Mucosa of stomach (tissue), 1 donor: ENCODE data around the gene PIP4K2C.
A peak's percentile ranks its signal among the peaks of the same experiment; 100 is the strongest.

ENCODE experiments used
- H3K27me3 ChIP-seq: one replicate; pipeline ENCODE4 v1.7.0; 2013; ENCODE audit warnings: mild to moderate bottlenecking, low read length; ENCODE audit not compliant: control insufficient read depth, insufficient read depth
- H3K36me3 ChIP-seq: one replicate; pipeline ENCODE4 v1.7.0; 2013; ENCODE audit warnings: low read length; ENCODE audit not compliant: control insufficient read depth, insufficient read depth
- H3K4me1 ChIP-seq: one replicate; pipeline ENCODE4 v1.7.0; 2013; ENCODE audit warnings: mild to moderate bottlenecking, low read length; ENCODE audit not compliant: control insufficient read depth, insufficient read depth
- H3K4me3 ChIP-seq: one replicate; pipeline ENCODE4 v1.7.0; 2013; ENCODE audit warnings: low read length
- H3K9ac ChIP-seq: one replicate; pipeline ENCODE4 v1.7.0; 2013; ENCODE audit warnings: mild to moderate bottlenecking, low read length, moderate library complexity
- H3K9me3 ChIP-seq: one replicate; pipeline ENCODE4 v1.7.0; 2013; ENCODE audit warnings: mild to moderate bottlenecking, low read length, moderate library complexity; ENCODE audit not compliant: control insufficient read depth
- donor health status: Pancreatic carcinoma.

PIP4K2C gene

DNA sequence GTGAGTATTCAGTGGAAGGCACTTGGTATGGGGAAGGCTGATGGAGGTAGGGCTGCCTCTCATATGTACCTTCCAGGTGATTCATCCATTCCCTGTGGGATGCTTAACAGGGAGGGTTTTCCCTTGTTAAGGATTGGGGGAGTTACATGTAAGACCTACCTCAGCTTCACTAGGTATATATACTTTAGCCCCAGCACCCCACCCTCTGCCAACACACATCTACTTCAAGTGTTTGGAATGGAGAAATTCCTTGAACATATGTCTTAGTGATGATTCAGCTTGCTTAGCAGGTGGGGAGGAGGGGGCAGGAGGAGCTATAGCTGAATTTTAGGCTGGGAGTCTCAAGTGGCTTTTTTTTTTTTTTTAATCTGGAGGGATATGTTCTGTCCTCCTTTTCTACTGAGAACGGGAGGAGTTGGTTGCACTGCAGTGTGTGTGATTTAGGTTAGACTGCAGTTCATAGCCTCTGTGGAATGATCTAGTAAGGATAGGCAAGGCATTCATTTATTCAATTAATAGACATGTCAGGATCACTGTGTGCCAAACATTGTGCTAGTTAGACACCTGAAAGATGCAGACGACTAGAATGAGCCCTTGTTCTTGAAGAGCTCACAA, 1.7 kb downstream of the PIP4K2C start:
- H3K4me3 ChIP-seq: peak overlapping the region; percentile 99

DNA sequence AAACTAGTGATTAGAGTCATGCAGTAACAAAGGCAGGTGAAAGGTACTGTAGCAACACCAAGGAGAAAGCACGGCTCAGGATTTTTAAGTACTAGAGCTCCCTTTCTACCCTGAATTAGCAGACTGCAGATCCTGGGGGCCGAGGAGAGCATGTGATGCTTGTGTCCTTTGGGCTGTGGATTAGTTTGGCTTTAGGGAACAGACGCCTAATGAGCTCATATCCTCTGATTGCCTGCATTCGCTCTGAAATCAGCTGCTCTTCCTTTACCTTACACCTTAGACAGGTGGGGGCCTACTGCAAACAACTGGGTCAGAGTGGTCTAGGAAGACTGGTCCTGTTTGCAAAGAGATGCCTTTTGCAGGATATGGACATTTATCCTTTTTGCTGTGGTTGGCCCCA, 2.2 kb downstream of the PIP4K2C start:
- Histone ChIP-seq H3K9me3 (no peaks in the 10 kb centered on the region), H3K36me3 (no peaks in the 10 kb centered on the region), H3K4me1 (peaks cover 24% of the 10 kb centered on the region), H3K27me3 (no peaks in the 10 kb centered on the region), H3K9ac (peak overlapping the region; percentile 13), H3K4me3 (no peak overlapping the region)

More for the DNA sequence above, 1.7 kb downstream of the PIP4K2C start:
- Histone ChIP-seq H3K27me3 (no peaks in the 10 kb centered on the region), H3K9me3 (no peaks in the 10 kb centered on the region), H3K36me3 (no peaks in the 10 kb centered on the region), H3K9ac (peak overlapping the region; percentile 13), H3K4me1 (peaks cover 24% of the 10 kb centered on the region)

DNA sequence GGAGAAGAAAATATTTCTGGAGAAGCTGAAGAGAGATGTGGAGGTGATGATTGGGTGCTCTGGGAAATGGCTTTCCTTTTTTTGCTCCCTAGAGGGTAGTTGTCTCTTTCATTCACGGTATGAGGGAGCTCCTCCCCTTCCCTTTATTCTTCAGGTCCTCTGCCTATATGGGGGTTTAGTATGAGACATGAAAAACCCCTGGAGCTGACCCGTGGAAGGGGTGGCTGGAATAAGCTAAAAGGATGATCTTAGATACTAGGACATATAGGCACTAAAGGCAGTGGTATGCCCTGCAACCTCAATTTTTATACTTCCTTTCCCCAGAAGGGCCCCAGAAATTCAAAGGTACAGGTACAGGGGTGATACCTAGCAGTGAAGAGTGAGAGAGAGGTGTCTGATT, 9.4 kb downstream of the PIP4K2C start:
- Histone ChIP-seq H3K9me3 (no peaks in the 10 kb centered on the region), H3K4me3 (no peak overlapping the region), H3K9ac (no peak overlapping the region), H3K4me1 (peaks cover 15% of the 10 kb centered on the region), H3K36me3 (no peaks in the 10 kb centered on the region), H3K27me3 (peaks cover 3% of the 10 kb centered on the region)

DNA sequence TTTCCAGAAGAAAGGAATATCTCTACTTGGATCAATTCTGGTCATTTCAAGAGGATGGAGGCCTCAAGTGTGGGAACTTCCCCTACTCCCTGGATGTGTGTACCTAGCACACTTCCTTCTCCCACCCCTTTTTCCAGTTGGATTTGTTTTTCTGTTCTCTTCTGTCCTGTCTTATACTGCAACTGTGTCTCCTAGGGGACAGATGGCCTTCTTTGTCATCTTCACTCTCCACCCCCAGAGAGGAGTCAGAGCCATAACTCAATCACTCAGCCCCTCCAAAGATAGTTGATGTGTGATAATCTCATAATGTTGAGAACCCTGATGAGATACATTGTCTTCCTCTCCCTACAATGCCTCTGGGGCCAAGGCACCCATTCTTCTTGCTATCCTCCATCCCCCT, 11.6 kb downstream of the PIP4K2C start:
- Histone ChIP-seq H3K4me1 (peaks cover 21% of the 10 kb centered on the region), H3K27me3 (peaks cover 5% of the 10 kb centered on the region), H3K9ac (no peak overlapping the region), H3K4me3 (no peak overlapping the region), H3K9me3 (no peaks in the 10 kb centered on the region), H3K36me3 (no peaks in the 10 kb centered on the region)

DNA sequence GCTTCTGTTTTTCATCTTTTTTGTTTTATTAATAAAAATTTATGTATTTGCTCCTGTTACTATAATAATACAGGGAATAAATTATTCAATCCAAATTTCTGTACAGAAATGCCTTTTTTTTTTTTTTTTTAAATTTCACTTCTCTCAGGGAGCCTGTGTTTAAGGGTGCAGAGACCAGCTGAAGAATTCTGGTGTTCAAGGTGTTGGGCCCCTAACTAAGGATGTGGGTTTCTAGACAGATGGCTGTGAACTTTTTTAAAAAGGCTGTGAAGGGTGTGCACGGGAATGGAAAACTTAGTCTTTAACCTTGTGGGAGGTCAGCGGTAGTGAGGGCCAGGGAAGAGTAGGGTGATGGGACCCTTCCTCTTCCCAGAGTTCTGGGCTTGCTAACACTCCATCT, 12.3 kb downstream of the PIP4K2C start:
- Histone ChIP-seq H3K4me3 (no peak overlapping the region), H3K36me3 (no peaks in the 10 kb centered on the region), H3K27me3 (peaks cover 5% of the 10 kb centered on the region), H3K9me3 (no peaks in the 10 kb centered on the region), H3K9ac (peak overlapping the region; percentile 81), H3K4me1 (peaks cover 21% of the 10 kb centered on the region)

DNA sequence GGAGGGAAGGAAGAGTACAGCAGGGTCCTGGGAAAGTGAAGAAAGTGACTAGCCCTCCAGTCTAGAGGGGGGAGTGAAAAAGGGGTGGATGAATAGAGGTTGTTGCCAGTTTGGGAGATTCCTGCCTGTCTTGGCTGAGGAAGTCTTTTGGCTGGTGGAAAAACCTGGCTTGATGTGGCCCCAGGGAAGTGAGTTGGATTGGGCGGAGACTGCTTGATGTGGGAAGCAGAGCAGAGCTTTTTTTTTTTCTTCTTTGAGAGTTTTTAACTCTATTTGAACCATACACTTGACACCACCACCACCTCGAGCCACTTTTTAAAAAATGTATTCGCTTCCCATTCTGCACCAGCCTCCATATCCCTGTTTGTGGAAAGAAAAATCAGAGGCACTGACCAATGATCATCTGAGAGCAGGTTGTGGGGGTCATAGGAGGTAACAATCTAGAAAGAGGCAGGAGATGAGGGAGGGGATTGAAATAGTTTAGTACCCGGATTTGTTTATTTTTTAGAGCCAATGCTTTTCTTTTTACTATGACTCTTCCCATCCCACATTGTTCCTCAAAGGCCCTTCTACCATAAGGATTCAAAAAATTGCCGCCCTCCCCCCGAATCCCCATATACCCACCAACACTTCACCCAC, 12.9 kb downstream of the PIP4K2C start:
- H3K27me3 ChIP-seq: peaks cover 5% of the 10 kb centered on the region
- H3K4me3 ChIP-seq: peak overlapping the region; percentile 27
- H3K9ac ChIP-seq: peak overlapping the region; percentile 81
- H3K9me3 ChIP-seq: no peaks in the 10 kb centered on the region
- H3K36me3 ChIP-seq: no peaks in the 10 kb centered on the region
- H3K4me1 ChIP-seq: peaks cover 21% of the 10 kb centered on the region

DNA sequence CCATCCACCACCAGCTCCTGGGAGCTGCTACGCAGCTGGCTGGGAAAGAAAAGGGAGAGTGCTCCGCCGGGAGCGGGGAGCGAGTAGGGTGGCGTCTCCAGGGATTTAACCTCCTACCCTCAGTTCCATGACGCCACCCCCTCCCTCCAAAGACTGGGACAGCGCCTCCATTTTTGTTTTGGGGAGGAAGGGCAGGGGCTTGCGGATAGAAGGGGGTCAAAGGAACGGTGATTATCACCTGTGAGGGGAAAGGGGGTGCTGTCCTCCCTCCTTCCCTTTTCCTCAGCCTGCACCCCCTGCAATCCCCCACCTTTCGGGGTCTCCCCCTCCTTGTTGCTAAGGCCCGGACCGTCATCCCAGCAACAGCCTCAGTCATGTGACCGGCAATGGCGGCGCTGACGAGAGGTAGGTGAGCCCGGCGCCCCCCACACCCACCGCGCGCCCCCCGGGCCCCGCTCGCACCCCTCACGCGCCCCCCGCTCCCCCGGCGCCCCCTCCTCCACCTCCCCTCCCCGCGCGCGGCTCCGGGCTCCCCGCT, 13.5 kb downstream of the PIP4K2C start, which contains the start of gene DTX3:
Gene DTX3, plus strand, starts transcription at position 371 of the 538 bp plus-strand sequence. CDS start 1,694 bp downstream, outside the sequence.
- Histone ChIP-seq H3K4me3 (peak within 1 kb of the TSS; percentile 47), H3K9ac (peak within 1 kb of the TSS; percentile 81), H3K27me3 (peaks cover 5% of the 10 kb centered on the region), H3K9me3 (no peaks in the 10 kb centered on the region), H3K4me1 (peaks cover 21% of the 10 kb centered on the region), H3K36me3 (no peaks in the 10 kb centered on the region)

DNA sequence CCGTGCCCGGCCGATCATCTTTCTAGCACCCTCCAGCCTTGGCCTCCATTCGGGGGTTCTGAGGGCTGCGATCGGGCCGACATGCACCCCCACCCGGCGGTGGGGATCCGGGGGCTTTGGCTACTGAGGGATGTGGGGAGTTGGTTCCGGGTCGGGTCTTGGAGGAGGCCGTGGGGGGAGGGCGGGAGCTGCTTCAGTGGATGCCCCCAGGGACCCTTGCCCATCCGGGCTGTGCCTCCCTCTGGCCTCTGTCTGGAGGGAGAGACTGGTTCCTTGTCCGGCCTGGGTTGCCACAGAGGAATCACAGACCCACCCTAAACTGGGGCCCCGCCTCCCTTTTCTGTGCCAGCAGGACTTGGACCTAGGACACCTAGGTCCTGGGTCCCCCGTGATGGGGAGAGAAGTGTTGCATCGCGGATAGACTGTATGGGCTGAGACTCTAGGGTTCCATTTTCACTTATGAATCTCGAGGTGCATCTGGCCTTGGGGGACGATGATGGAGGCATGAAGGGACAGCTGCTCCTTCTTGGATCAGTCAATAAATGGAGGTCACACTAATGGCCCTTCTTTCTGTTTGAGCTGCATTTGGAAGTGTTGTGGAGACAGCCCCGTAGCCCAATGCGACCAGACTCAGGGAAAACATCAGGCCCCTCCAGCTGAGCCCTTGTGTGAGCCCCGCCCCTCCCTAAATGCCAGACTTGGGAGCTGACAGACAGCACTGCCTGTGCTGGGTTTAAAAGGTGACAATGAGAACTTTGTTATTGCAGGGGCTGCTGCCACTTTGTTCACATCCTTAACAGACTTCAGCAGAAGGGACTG, 14.2 kb downstream of the PIP4K2C start:
- H3K9me3 ChIP-seq: no peaks in the 10 kb centered on the region
- H3K4me1 ChIP-seq: peaks cover 21% of the 10 kb centered on the region
- peak overlapping the region; percentile 81 for H3K9ac ChIP-seq
- peaks cover 7% of the 10 kb centered on the region for H3K27me3 ChIP-seq
- no peaks in the 10 kb centered on the region for H3K36me3 ChIP-seq
- H3K4me3 ChIP-seq: peak overlapping the region; percentile 47

DNA sequence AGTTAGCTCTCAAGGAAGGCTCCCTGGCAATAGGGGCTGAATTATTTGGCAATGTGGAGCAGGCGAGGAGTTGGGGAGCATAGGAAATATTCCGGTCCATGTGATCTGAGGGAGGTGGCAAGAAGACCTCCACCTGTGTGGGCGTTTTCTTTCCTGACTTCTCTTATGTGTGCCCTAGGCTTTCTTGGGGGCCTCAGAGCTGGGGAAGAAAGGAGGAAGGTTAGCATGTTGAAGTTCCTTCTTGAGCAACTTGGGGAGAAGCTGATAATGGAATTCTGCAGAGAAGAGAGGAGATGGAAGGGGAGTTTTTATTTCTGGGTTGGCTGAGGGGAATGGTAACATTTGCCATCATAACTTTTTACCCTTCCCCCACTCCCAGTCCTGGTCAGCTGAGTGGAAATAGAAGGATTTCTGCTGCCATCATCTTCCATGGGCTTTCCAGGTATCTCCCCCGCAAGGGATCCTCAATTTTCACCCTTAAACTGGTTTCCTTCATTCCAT, 14.9 kb downstream of the PIP4K2C start:
- H3K4me1 ChIP-seq: peaks cover 26% of the 10 kb centered on the region
- no peaks in the 10 kb centered on the region for H3K36me3 ChIP-seq
- no peaks in the 10 kb centered on the region for H3K9me3 ChIP-seq
- H3K27me3 ChIP-seq: peaks cover 14% of the 10 kb centered on the region
- peak overlapping the region; percentile 47 for H3K4me3 ChIP-seq
- H3K9ac ChIP-seq: no peak overlapping the region

DNA sequence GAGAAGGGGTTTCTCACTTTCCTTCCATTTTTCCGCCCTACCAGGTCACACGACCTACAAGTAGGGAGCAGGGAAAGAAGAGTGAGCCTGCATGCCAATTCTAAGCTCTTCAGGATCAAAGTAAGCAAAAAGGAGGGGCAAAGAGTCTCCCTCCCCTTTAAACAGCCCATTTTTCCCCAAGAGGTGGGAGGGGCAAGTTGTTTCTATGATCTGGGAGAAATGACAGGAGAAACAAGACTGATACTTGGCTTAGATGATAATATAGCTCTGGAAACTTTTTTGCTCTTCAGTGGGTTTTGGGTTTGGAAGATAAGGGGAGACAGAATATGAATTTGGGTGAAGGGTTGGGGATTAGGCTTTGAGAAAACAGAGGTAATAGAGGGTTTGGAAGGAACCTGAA, 15.4 kb downstream of the PIP4K2C start:
- no peak overlapping the region for H3K4me3 ChIP-seq
- no peaks in the 10 kb centered on the region for H3K9me3 ChIP-seq
- H3K9ac ChIP-seq: no peak overlapping the region
- peaks cover 19% of the 10 kb centered on the region for H3K27me3 ChIP-seq
- no peaks in the 10 kb centered on the region for H3K36me3 ChIP-seq
- peaks cover 32% of the 10 kb centered on the region for H3K4me1 ChIP-seq

DNA sequence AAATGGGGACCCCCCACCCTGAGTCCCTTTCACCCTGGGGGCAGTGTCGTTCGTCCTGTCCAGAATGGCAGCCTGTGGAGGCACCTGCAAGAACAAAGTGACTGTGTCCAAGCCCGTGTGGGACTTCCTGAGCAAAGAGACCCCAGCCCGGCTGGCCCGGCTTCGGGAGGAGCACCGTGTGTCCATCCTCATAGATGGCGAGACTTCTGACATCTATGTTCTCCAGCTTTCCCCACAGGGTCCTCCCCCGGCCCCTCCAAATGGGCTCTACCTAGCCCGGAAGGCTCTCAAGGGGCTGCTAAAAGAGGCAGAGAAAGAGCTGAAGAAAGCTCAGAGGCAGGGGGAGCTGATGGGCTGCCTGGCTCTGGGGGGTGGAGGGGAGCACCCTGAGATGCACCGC, 15.8 kb downstream of the PIP4K2C start:
- H3K36me3 ChIP-seq: no peaks in the 10 kb centered on the region
- H3K27me3 ChIP-seq: peaks cover 23% of the 10 kb centered on the region
- H3K9me3 ChIP-seq: no peaks in the 10 kb centered on the region
- peaks cover 33% of the 10 kb centered on the region for H3K4me1 ChIP-seq
- H3K9ac ChIP-seq: no peak overlapping the region
- no peak overlapping the region for H3K4me3 ChIP-seq
